NCI-H69 (cell line): ENCODE data around the gene SGSM1.
"Not testable (repeated sequence)": the region's sequence is repeated elsewhere in the genome, so short reads cannot be mapped to it uniquely, and the experiment has no call there.

ENCODE experiments used
- DNase-seq: peaks from one replicate; lab custom pipeline; 2025; lab: John Stamatoyannopoulos, UW

Gene SGSM1

GRCh38 chr22:24894998-24895397, 89.0 kb downstream of the SGSM1 start:
- peak; percentile 82 for DNase-seq

DNA sequence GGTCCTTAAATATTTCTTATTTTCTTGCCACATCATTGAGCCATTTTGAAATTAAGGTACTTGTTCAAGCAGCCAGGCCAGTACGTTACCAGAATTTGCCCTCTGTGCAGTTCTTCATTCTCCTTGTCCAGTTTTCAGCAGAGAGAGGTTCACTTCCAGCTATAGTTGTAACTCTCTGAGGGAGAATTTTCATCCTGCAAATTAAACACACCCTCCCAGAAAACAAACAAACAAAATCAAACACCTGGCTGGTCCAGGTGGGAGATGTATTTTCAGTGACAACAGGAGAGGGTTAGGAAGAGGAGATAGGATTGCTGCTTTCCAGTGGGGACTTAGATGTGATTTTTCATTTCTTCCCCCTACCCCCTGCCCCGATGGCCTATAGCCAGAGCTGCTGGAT, 95.4 kb downstream of the SGSM1 start:
- DNase-seq, result peak; percentile 58

GRCh38 chr22:24905909-24906308, 99.9 kb downstream of the SGSM1 start:
- no peak for DNase-seq

DNA sequence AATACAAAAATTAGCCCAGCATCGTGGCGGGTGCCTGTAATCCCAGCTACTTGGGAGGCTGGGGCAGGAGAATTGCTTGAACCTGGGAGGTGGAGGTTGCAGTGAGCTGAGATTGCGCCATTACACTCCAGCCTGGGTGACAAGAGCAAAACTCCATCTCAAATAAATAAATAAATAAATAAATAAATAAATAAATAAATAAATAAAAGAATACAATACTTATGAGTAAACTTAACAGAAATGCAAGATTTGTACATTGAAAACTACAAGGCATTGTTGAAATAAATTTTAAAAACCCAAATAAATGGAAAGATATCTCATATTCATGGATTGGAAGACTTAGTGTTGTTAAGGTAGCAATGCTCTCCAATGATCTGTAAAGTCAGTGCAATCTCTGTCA, 101.1 kb downstream of the SGSM1 start:
- not testable (repeated sequence) for DNase-seq

- DNase-seq, result no peak
Observed at GRCh38 chr22:24920029-24920428, 114.0 kb downstream of the SGSM1 start.

DNA sequence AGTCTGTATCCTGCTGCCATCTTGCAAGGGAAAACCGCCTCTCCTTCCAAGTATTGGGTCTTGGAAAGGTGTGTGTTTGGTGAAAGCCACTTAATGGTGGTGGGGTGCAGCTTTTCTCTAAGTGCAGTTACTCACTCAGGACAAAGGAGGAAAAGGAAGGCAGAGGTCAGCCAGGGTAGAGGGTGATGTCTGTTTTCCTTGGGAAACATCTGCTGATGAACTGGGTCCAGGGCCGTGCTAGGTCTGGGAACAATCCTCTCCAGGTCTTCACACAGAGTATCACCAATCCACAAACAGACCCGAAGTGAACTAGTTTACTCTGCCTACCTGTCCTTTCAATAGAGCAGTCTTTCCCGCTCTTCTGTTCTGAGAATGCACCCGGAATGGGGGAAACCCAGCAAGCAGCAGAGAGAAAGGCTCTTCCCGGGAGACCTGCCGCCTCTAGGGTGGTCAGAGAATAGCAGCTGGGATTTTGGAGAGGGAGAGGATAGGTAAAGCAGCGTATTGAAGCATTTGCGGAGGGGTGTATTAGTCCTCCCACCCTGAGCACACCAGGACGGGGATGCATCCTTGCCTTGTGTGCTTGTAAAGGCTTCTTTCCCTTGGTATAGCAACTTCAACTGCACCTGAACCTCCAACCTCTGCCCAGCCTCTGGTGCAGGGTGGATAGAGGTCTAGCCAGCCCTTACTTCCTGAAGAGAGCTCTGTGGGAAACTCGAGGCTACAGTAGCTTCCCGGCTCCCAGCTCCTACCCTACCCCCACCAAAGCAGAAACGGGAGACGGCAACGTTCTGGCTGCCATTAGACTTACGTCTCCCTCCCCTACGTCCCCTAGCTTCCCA, 119.8 kb downstream of the SGSM1 start:
- no peak for DNase-seq

GRCh38 chr22:24926428-24926725, 120.4 kb downstream of the SGSM1 start:
- no peak for DNase-seq

GRCh38 chr22:24926849-24927579, 121.0 kb downstream of the SGSM1 start:
- no peak for DNase-seq

GRCh38 chr22:24928322-24928721, 122.3 kb downstream of the SGSM1 start:
- DNase-seq, result no peak

- no peak for DNase-seq
Observed at GRCh38 chr22:24930678-24931077, 124.7 kb downstream of the SGSM1 start.

- DNase-seq, result no peak
Observed at GRCh38 chr22:24935771-24936483, 129.9 kb downstream of the SGSM1 start.

GRCh38 chr22:24937114-24937513, 131.1 kb downstream of the SGSM1 start:
- peak; percentile 53 for DNase-seq

DNA sequence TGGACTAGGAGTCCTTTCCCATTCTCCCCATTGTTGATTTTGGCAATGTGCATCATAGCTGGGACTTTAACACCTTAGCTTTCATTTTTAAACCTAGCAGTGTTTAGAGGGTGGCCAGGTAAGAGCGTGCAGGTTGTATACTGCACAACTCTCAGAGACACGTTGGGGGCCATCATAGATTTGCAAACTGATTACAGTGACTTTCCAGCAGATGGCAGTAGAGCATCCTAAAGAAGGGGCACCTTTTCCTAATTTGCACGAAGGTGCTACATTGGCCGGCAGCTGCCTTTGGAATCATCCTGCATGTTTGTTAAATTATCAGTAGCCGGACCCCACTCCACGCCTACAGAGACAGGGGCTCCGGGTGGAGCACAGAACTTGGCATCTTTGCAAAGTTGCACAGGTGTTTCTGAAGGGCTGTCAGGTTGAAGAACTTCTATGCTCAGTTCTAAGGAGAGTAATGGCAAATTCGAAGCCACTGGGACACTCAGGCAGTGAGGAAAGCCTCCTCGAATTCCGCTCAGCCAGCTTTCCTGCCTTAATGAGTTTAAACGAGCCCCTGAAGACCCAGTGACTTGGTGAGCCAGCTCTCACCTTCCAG, 132.8 kb downstream of the SGSM1 start:
- peak; percentile 79 for DNase-seq

DNA sequence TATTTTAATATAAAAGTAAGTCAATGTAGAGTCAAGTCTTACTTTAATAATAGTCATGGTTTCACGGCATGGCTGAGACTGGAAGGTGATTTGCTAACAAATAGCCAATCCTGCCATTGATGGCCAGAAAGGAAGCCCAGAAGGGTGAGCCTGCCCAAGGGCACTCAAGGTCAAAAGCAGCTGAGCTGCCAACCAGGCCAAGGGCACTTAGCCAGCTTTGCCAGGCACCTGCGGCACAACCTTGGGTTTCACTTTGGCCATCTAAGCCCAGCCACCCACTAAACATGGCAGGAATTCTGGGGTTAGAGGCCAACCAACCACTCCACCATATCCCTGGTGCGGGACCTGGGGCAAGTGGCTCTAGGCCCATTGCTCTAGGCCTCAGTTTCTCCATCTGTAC, 136.3 kb downstream of the SGSM1 start:
- DNase-seq, result no peak

GRCh38 chr22:24944217-24944937, 138.4 kb downstream of the SGSM1 start:
- no peak for DNase-seq

- no peak for DNase-seq
Observed at GRCh38 chr22:24945430-24945829, 139.4 kb downstream of the SGSM1 start.

DNA sequence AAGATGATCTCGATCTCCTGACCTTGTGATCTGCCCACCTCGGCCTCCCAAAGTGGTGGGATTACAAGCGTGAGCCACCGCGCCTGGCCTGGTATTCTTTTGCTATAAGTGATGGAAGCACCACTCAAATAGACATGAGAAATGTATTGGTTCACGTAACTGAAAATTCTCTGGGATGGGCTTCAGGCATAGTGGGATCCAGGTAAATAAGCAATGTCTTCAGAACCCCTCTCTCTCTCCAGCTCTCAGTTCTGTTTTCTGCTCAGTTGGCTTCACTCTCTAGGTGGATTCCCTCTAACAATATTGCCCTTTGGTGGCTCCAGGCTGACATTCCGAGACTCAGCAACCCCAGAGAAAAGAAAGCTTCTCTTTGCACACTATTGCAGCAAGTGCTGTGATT, 141.4 kb downstream of the SGSM1 start:
- DNase-seq, result no peak

DNA sequence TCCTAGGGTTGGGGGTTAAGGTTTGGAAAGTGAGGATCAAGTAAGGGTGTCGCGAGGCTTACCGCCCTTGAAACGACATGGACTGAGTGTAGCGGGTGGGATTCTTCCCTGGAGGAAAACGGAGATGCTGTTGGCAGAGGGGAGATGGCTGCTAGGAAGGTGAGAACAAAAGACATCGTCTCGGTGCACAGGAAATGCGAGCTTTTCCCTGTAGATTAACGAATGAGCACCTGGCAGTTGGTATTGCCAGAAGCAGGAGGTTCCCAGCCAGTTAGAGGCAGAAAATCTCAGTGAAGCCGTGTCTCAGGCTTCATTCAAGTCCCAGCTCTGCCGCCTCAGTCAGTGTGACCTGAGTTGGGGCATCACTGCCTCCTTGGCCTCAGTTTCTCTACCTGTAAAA, 141.9 kb downstream of the SGSM1 start:
- peak; percentile 25 for DNase-seq

GRCh38 chr22:24948356-24949202, 142.6 kb downstream of the SGSM1 start:
- DNase-seq, result no peak

GRCh38 chr22:24950272-24950902, 144.4 kb downstream of the SGSM1 start:
- DNase-seq, result peak; percentile 74
